Measurements from ENCODE around the gene PAPPA. TPM values are rescaled to one million over a fixed set of nuclear protein-coding genes. Genes with fewer than 3 reads are reported as not detected.

The PAPPA gene
- total RNA-seq, 2 donors from 2014 or later, result 0.37 to 0.52 TPM

- Mint-ChIP-seq H3K27ac (no peak overlapping the region), H3K36me3 (ENCODE audit: low read depth) (peaks cover 3% of the 10 kb centered on the region), H3K4me1 (no peaks in the 10 kb centered on the region), H3K4me3 (no peak overlapping the region), H3K27me3 (no peaks in the 10 kb centered on the region)
- H3K9me3 ChIP-seq (ENCODE audit: control insufficient read depth, low read length, poor library complexity, severe bottlenecking), result no peaks in the 10 kb centered on the region
- ATAC-seq (no peak), DNase-seq (no peak)
These were observed 241.5 kb downstream of the PAPPA start for GRCh38 chr9:116394894-116395698.

- DNase-seq (no peak), ATAC-seq (no peak)
These were observed 242.1 kb downstream of the PAPPA start for GRCh38 chr9:116395699-116396037.

GRCh38 chr9:116403171-116403570 lies 249.6 kb downstream of the PAPPA start:
- no peak overlapping the region for H3K4me3 Mint-ChIP-seq
- H3K27me3 Mint-ChIP-seq, result no peaks in the 10 kb centered on the region
- ATAC-seq (no peak), DNase-seq (no peak)
- no peaks in the 10 kb centered on the region for H3K9me3 ChIP-seq (ENCODE audit: control insufficient read depth, low read length, poor library complexity, severe bottlenecking)
- no peak overlapping the region for H3K27ac Mint-ChIP-seq
- H3K36me3 Mint-ChIP-seq (ENCODE audit: low read depth), result peaks cover 6% of the 10 kb centered on the region
- no peaks in the 10 kb centered on the region for H3K4me1 Mint-ChIP-seq

More at GRCh38 chr9:116395699-116396037, 242.1 kb downstream of the PAPPA start:
- Mint-ChIP-seq H3K4me1 (no peaks in the 10 kb centered on the region), H3K4me3 (no peak overlapping the region), H3K36me3 (ENCODE audit: low read depth) (peaks cover 3% of the 10 kb centered on the region), H3K27me3 (no peaks in the 10 kb centered on the region), H3K27ac (no peak overlapping the region)
- H3K9me3 ChIP-seq (ENCODE audit: control insufficient read depth, low read length, poor library complexity, severe bottlenecking), result no peaks in the 10 kb centered on the region

- no peaks in the 10 kb centered on the region for H3K9me3 ChIP-seq (ENCODE audit: control insufficient read depth, low read length, poor library complexity, severe bottlenecking)
- Mint-ChIP-seq H3K27ac (no peak overlapping the region), H3K36me3 (ENCODE audit: low read depth) (peaks cover 7% of the 10 kb centered on the region), H3K27me3 (no peaks in the 10 kb centered on the region), H3K4me1 (no peaks in the 10 kb centered on the region), H3K4me3 (no peak overlapping the region)
- DNase-seq, result no peak
- no peak for ATAC-seq
These were observed 250.6 kb downstream of the PAPPA start for GRCh38 chr9:116404228-116404627.

- Mint-ChIP-seq H3K4me3 (no peak overlapping the region), H3K27me3 (no peaks in the 10 kb centered on the region), H3K27ac (no peak overlapping the region), H3K36me3 (ENCODE audit: low read depth) (peaks cover 4% of the 10 kb centered on the region), H3K4me1 (no peaks in the 10 kb centered on the region)
- no peaks in the 10 kb centered on the region for H3K9me3 ChIP-seq (ENCODE audit: control insufficient read depth, low read length, poor library complexity, severe bottlenecking)
- ATAC-seq (no peak), DNase-seq (no peak)
These were observed 251.7 kb downstream of the PAPPA start for GRCh38 chr9:116405321-116405720.

GRCh38 chr9:116406469-116406868 lies 252.9 kb downstream of the PAPPA start:
- no peak for ATAC-seq
- peaks cover 4% of the 10 kb centered on the region for H3K36me3 Mint-ChIP-seq (ENCODE audit: low read depth)
- DNase-seq, result no peak
- no peaks in the 10 kb centered on the region for H3K9me3 ChIP-seq (ENCODE audit: control insufficient read depth, low read length, poor library complexity, severe bottlenecking)
- no peaks in the 10 kb centered on the region for H3K27me3 Mint-ChIP-seq
- no peaks in the 10 kb centered on the region for H3K4me1 Mint-ChIP-seq
- no peak overlapping the region for H3K4me3 Mint-ChIP-seq
- H3K27ac Mint-ChIP-seq, result no peak overlapping the region

- DNase-seq (no peak), ATAC-seq (no peak)
- Mint-ChIP-seq H3K27ac (no peak overlapping the region), H3K4me3 (no peak overlapping the region), H3K36me3 (ENCODE audit: low read depth) (peaks cover 4% of the 10 kb centered on the region), H3K27me3 (no peaks in the 10 kb centered on the region), H3K4me1 (no peaks in the 10 kb centered on the region)
- H3K9me3 ChIP-seq (ENCODE audit: control insufficient read depth, low read length, poor library complexity, severe bottlenecking), result no peaks in the 10 kb centered on the region
These were observed 255.5 kb downstream of the PAPPA start for GRCh38 chr9:116409129-116409528.

GRCh38 chr9:116409638-116410037 lies 256.0 kb downstream of the PAPPA start:
- H3K27me3 Mint-ChIP-seq, result no peaks in the 10 kb centered on the region
- DNase-seq (no peak), ATAC-seq (no peak)
- no peak overlapping the region for H3K4me3 Mint-ChIP-seq
- peaks cover 4% of the 10 kb centered on the region for H3K36me3 Mint-ChIP-seq (ENCODE audit: low read depth)
- H3K4me1 Mint-ChIP-seq, result no peaks in the 10 kb centered on the region
- no peaks in the 10 kb centered on the region for H3K9me3 ChIP-seq (ENCODE audit: control insufficient read depth, low read length, poor library complexity, severe bottlenecking)
- no peak overlapping the region for H3K27ac Mint-ChIP-seq

GRCh38 chr9:116411506-116411905 lies 257.9 kb downstream of the PAPPA start:
- Mint-ChIP-seq H3K36me3 (ENCODE audit: low read depth) (peaks cover 4% of the 10 kb centered on the region), H3K4me3 (no peak overlapping the region), H3K27ac (no peak overlapping the region), H3K27me3 (no peaks in the 10 kb centered on the region), H3K4me1 (no peaks in the 10 kb centered on the region)
- H3K9me3 ChIP-seq (ENCODE audit: control insufficient read depth, low read length, poor library complexity, severe bottlenecking), result no peaks in the 10 kb centered on the region
- no peak for ATAC-seq
- no peak for DNase-seq

- Mint-ChIP-seq H3K4me3 (no peak overlapping the region), H3K27ac (no peak overlapping the region), H3K27me3 (no peaks in the 10 kb centered on the region)
These were observed 260.8 kb downstream of the PAPPA start for GRCh38 chr9:116414374-116414773.

GRCh38 chr9:116416421-116416820 lies 262.8 kb downstream of the PAPPA start:
- no peak overlapping the region for H3K4me3 Mint-ChIP-seq
- no peaks in the 10 kb centered on the region for H3K9me3 ChIP-seq (ENCODE audit: control insufficient read depth, low read length, poor library complexity, severe bottlenecking)
- DNase-seq (no peak), ATAC-seq (no peak)
- H3K36me3 Mint-ChIP-seq (ENCODE audit: low read depth), result peaks cover 3% of the 10 kb centered on the region
- no peaks in the 10 kb centered on the region for H3K27me3 Mint-ChIP-seq
- no peaks in the 10 kb centered on the region for H3K4me1 Mint-ChIP-seq
- H3K27ac Mint-ChIP-seq, result no peak overlapping the region

More at GRCh38 chr9:116414374-116414773, 260.8 kb downstream of the PAPPA start:
- Mint-ChIP-seq H3K4me1 (no peaks in the 10 kb centered on the region), H3K36me3 (ENCODE audit: low read depth) (peaks cover 2% of the 10 kb centered on the region)
- DNase-seq, result no peak
- no peaks in the 10 kb centered on the region for H3K9me3 ChIP-seq (ENCODE audit: control insufficient read depth, low read length, poor library complexity, severe bottlenecking)
- no peak for ATAC-seq

- Mint-ChIP-seq H3K27me3 (no peaks in the 10 kb centered on the region), H3K4me1 (no peaks in the 10 kb centered on the region), H3K4me3 (no peak overlapping the region), H3K27ac (no peak overlapping the region), H3K36me3 (ENCODE audit: low read depth) (peaks cover 3% of the 10 kb centered on the region)
- H3K9me3 ChIP-seq (ENCODE audit: control insufficient read depth, low read length, poor library complexity, severe bottlenecking), result no peaks in the 10 kb centered on the region
- no peak for DNase-seq
- ATAC-seq, result no peak
These were observed 263.9 kb downstream of the PAPPA start for GRCh38 chr9:116417464-116417863.

- no peak for ATAC-seq
- no peak overlapping the region for H3K27ac Mint-ChIP-seq
- no peaks in the 10 kb centered on the region for H3K9me3 ChIP-seq (ENCODE audit: control insufficient read depth, low read length, poor library complexity, severe bottlenecking)
- no peaks in the 10 kb centered on the region for H3K27me3 Mint-ChIP-seq
- no peak overlapping the region for H3K4me3 Mint-ChIP-seq
- H3K36me3 Mint-ChIP-seq (ENCODE audit: low read depth), result peaks cover 2% of the 10 kb centered on the region
- H3K4me1 Mint-ChIP-seq, result no peaks in the 10 kb centered on the region
- no peak for DNase-seq
These were observed 265.6 kb downstream of the PAPPA start for GRCh38 chr9:116419181-116419580.

GRCh38 chr9:116420993-116421538 lies 267.5 kb downstream of the PAPPA start:
- H3K27ac Mint-ChIP-seq, result no peak overlapping the region

More at GRCh38 chr9:116420993-116421538, 267.5 kb downstream of the PAPPA start:
- no peak overlapping the region for H3K4me3 Mint-ChIP-seq
- DNase-seq, result no peak
- H3K4me1 Mint-ChIP-seq, result no peaks in the 10 kb centered on the region
- no peaks in the 10 kb centered on the region for H3K27me3 Mint-ChIP-seq
- ATAC-seq, result no peak
- H3K36me3 Mint-ChIP-seq (ENCODE audit: low read depth), result peaks cover 2% of the 10 kb centered on the region
- H3K9me3 ChIP-seq (ENCODE audit: control insufficient read depth, low read length, poor library complexity, severe bottlenecking), result no peaks in the 10 kb centered on the region

Measured in T-helper 17 cell (primary cell).